GM18951 (cell line): ENCODE data around the gene SPDYA.
"Not testable (repeated sequence)": the region's sequence is repeated elsewhere in the genome, so short reads cannot be mapped to it uniquely, and the experiment has no call there.

ENCODE experiments used
- POLR2A ChIP-seq: IDR thresholded peaks from 4 replicates; pipeline ENCODE4 v1.6.1; 2011; ENCODE audit warnings: mild to moderate bottlenecking; ENCODE audit not compliant: insufficient read length, insufficient read depth; ENCODE audit errors: extremely low read depth
- in situ Hi-C: fragments of 300-500 bp; cut with MboI; formaldehyde crosslinking; loops from one replicate; pipeline ENCODE4 v1.12.0; 2022; ENCODE audit warnings: low sequenced_read_pairs, mixed read lengths, inconsistent platforms; ENCODE audit not compliant: unreplicated experiment

Gene SPDYA

GRCh38 chr2:28810384-28811285 is at the start of gene SPDYA:
Gene SPDYA (plus strand): TSS chr2:28810834. CDS start chr2:28816015, 5,181 bp downstream.
- in situ Hi-C loops, result no loop called here
- TF ChIP-seq POLR2A, result no peak

- no peak for TF ChIP-seq POLR2A
- in situ Hi-C loops, result no loop called here
Measured at GRCh38 chr2:28761420-28761819, 49.2 kb upstream of the SPDYA start.

GRCh38 chr2:28764909-28765711 is 45.5 kb upstream of the SPDYA start:
- in situ Hi-C loops, result no loop called here
- no peak for TF ChIP-seq POLR2A

GRCh38 chr2:28766070-28766469 is 44.6 kb upstream of the SPDYA start:
- no peak for TF ChIP-seq POLR2A
- in situ Hi-C loops, result no loop called here

GRCh38 chr2:28767337-28767736 is 43.3 kb upstream of the SPDYA start:
- in situ Hi-C loops, result no loop called here
- no peak for TF ChIP-seq POLR2A

- in situ Hi-C loops, result no loop called here
- TF ChIP-seq POLR2A, result no peak
Measured at GRCh38 chr2:28768422-28768821, 42.2 kb upstream of the SPDYA start.

- in situ Hi-C loops, result no loop called here
- no peak for TF ChIP-seq POLR2A
Measured at GRCh38 chr2:28768952-28769351, 41.7 kb upstream of the SPDYA start.

- in situ Hi-C loops, result no loop called here
- no peak for TF ChIP-seq POLR2A
Measured at GRCh38 chr2:28772351-28772750, 38.3 kb upstream of the SPDYA start.

- in situ Hi-C loops, result no loop called here
- no peak for TF ChIP-seq POLR2A
Measured at GRCh38 chr2:28776471-28776870, 34.2 kb upstream of the SPDYA start.

GRCh38 chr2:28778392-28778791 is 32.2 kb upstream of the SPDYA start:
- in situ Hi-C loops, result no loop called here
- no peak for TF ChIP-seq POLR2A

- TF ChIP-seq POLR2A, result no peak
- in situ Hi-C loops, result no loop called here
Measured at GRCh38 chr2:28779001-28779400, 31.6 kb upstream of the SPDYA start.

- TF ChIP-seq POLR2A, result no peak
Measured at GRCh38 chr2:28780496-28780895, 30.1 kb upstream of the SPDYA start.

GRCh38 chr2:28782423-28782822 is 28.2 kb upstream of the SPDYA start:
- no peak for TF ChIP-seq POLR2A
- in situ Hi-C loops, result no loop called here

More at GRCh38 chr2:28780496-28780895, 30.1 kb upstream of the SPDYA start:
- in situ Hi-C loops, result no loop called here

GRCh38 chr2:28784570-28784969 is 26.1 kb upstream of the SPDYA start:
- in situ Hi-C loops, result not testable (repeated sequence)
